Mesendoderm (in vitro differentiated cells): Measurements from ENCODE around the gene PDE6B.

Source experiments
- DNase-seq: peaks from one replicate; pipeline ENCODE4 v3.0.0; 2013
- H2AK5ac ChIP-seq: 2 replicates; pipeline ENCODE4 v1.6.1; 2013; ENCODE audit warnings: low read length, inconsistent platforms
- H2BK120ac ChIP-seq: 2 replicates; pipeline ENCODE4 v1.6.1; 2013; ENCODE audit warnings: low read depth, mild to moderate bottlenecking, low read length, moderate library complexity, mixed read lengths
- H2BK15ac ChIP-seq: replicated peaks from 2 replicates; pipeline ENCODE4 v1.6.1; 2013; ENCODE audit warnings: low read depth, mild to moderate bottlenecking, moderate library complexity
- H2BK5ac ChIP-seq: 2 replicates; pipeline ENCODE4 v1.6.1; 2013; ENCODE audit warnings: low read length, inconsistent platforms
- H3K18ac ChIP-seq: 2 replicates; pipeline ENCODE4 v1.6.1; 2013; ENCODE audit warnings: mild to moderate bottlenecking, low read length, mixed read lengths
- H3K23ac ChIP-seq: one replicate; pipeline ENCODE4 v1.6.1; 2013; ENCODE audit warnings: low read length
- H3K27ac ChIP-seq: 2 replicates; pipeline ENCODE4 v1.5.1; 2013; ENCODE audit warnings: low read depth, mild to moderate bottlenecking, inconsistent platforms, low read length, moderate library complexity
- H3K27me3 ChIP-seq: 2 replicates; pipeline ENCODE4 v1.6.1; 2013; ENCODE audit warnings: low read length, control low read depth, mild to moderate bottlenecking, inconsistent platforms; ENCODE audit not compliant: insufficient read depth, poor library complexity
- H3K36me3 ChIP-seq: 2 replicates; pipeline ENCODE4 v1.6.1; 2013; ENCODE audit warnings: low read length, inconsistent platforms; ENCODE audit not compliant: control insufficient read depth, insufficient read depth
- H3K4ac ChIP-seq: one replicate; pipeline ENCODE4 v1.6.1; 2013; ENCODE audit warnings: low read depth, mild to moderate bottlenecking, low read length, moderate library complexity
- H3K4me1 ChIP-seq: 2 replicates; pipeline ENCODE4 v1.6.1; 2013; ENCODE audit warnings: low read depth, low read length, inconsistent platforms; ENCODE audit not compliant: control insufficient read depth
- H3K4me2 ChIP-seq: 2 replicates; pipeline ENCODE4 v1.6.1; 2013; ENCODE audit warnings: low read length
- H3K4me3 ChIP-seq: 2 replicates; pipeline ENCODE4 v1.5.1; 2013; ENCODE audit warnings: mild to moderate bottlenecking, low read length
- H3K56ac ChIP-seq: one replicate; pipeline ENCODE4 v1.6.1; 2013; ENCODE audit warnings: low read length
- H3K79me1 ChIP-seq: 2 replicates; pipeline ENCODE4 v1.6.1; 2013; ENCODE audit warnings: low read length, inconsistent platforms
- H3K79me2 ChIP-seq: 2 replicates; pipeline ENCODE4 v1.6.1; 2013; ENCODE audit warnings: mild to moderate bottlenecking, low read length; ENCODE audit not compliant: control insufficient read depth, insufficient read depth
- H3K9ac ChIP-seq: 2 replicates; pipeline ENCODE4 v1.6.1; 2013; ENCODE audit warnings: low read length, inconsistent platforms
- H4K5ac ChIP-seq: one replicate; pipeline ENCODE4 v1.6.1; 2013; ENCODE audit warnings: low read length
- H4K8ac ChIP-seq: one replicate; pipeline ENCODE4 v1.6.1; 2013; ENCODE audit warnings: low read depth, mild to moderate bottlenecking, control low read depth, low read length, moderate library complexity
- WGBS: extraction: QIAGEN DNeasy Blood & Tissue Kit; methylation state at CpG from one replicate; pipeline ENCODE4 v1.1.7; 2013; ENCODE audit warnings: low lambda C conversion rate, missing lambda C conversion rate; ENCODE audit not compliant: insufficient coverage; ENCODE audit errors: extremely low coverage; 5-methylcytosine and 5-hydroxymethylcytosine counted together

The PDE6B gene

DNA sequence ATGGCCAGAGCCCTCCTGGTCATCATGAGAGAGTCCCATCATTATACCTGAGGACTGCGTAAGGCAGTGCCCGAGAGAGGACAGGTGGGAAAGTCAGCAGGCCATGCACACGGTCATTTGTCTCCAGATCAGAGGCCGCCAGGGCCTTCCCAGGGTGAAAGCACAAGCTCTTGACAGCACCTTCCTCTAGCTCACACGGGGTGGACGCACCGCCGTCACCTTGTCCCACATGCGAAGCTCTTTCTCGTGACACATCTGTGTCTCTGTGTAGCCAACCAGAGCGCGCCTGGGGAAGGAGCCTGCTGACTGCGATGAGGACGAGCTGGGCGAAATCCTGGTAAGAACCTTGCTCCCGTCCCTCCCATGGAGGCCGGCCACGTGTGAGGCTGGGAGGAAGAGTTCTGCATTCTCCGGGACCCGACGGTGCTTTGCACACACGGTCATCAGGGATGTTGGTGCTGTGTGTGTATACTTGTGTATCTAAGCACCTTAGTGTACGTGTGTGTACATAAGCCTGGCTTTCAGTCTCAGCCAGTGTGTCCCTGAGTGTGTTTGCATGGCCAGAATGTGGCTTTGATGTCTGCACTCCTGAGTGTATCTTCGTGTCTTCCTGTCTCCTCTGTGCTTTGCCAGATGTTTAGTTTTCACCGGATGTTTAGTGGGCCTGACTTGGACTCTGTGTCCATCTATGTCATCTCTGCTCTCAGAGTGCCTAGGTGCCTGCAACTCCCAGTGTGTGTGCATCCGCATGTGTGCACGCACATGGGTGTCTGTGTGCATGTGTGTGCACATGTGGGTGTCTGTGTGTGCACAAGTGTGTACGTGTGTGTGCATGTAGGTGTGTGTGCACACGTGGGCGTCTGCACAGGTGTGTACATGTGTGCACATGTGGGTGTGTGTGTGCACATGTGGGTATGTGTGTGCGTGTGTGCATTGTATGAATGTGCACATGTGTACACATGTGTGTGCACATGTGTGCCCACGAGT, 33.6 kb downstream of the PDE6B start:
- no peaks in the 10 kb centered on the region for H3K79me1 ChIP-seq
- H2AK5ac ChIP-seq = no peak overlapping the region
- H3K56ac ChIP-seq = no peak overlapping the region
- DNase-seq = no peak
- no peak overlapping the region for H3K18ac ChIP-seq
- H2BK5ac ChIP-seq = no peak overlapping the region
- H3K4me3 ChIP-seq = no peak overlapping the region
- no peaks in the 10 kb centered on the region for H3K36me3 ChIP-seq
- no peaks in the 10 kb centered on the region for H3K4me1 ChIP-seq
- no peak overlapping the region for H3K23ac ChIP-seq
- H3K4me2 ChIP-seq = no peak overlapping the region
- no peak overlapping the region for H4K8ac ChIP-seq
- no peak overlapping the region for H3K27ac ChIP-seq
- no peak overlapping the region for H2BK120ac ChIP-seq
- no peak overlapping the region for H3K4ac ChIP-seq
- no peak overlapping the region for H4K5ac ChIP-seq
- no peak overlapping the region for H2BK15ac ChIP-seq
- H3K27me3 ChIP-seq = no peaks in the 10 kb centered on the region
- H3K9ac ChIP-seq = no peak overlapping the region
- no peaks in the 10 kb centered on the region for H3K79me2 ChIP-seq
- WGBS = no CpG with 5 or more reads among the region's 32 CpGs

GRCh38 chr4:659851-660250, 34.5 kb downstream of the PDE6B start:
- no peak overlapping the region for H3K18ac ChIP-seq
- H2BK15ac ChIP-seq = no peak overlapping the region
- H3K79me2 ChIP-seq = no peaks in the 10 kb centered on the region
- no peak overlapping the region for H4K5ac ChIP-seq
- H3K36me3 ChIP-seq = no peaks in the 10 kb centered on the region
- H3K4ac ChIP-seq = no peak overlapping the region
- H3K4me1 ChIP-seq = no peaks in the 10 kb centered on the region
- H3K23ac ChIP-seq = no peak overlapping the region
- H3K79me1 ChIP-seq = no peaks in the 10 kb centered on the region
- H3K9ac ChIP-seq = no peak overlapping the region
- no peak overlapping the region for H3K56ac ChIP-seq
- H4K8ac ChIP-seq = no peak overlapping the region
- no peaks in the 10 kb centered on the region for H3K27me3 ChIP-seq
- no peak overlapping the region for H3K4me2 ChIP-seq
- WGBS = no CpG with 5 or more reads among the region's 8 CpGs
- H3K27ac ChIP-seq = no peak overlapping the region
- H2BK5ac ChIP-seq = no peak overlapping the region
- H2AK5ac ChIP-seq = no peak overlapping the region
- H2BK120ac ChIP-seq = no peak overlapping the region
- H3K4me3 ChIP-seq = no peak overlapping the region
- DNase-seq = no peak

- no peak overlapping the region for H3K4me3 ChIP-seq
These were observed 35.0 kb downstream of the PDE6B start for GRCh38 chr4:660401-660800.

GRCh38 chr4:661231-661630, 35.9 kb downstream of the PDE6B start:
- H4K8ac ChIP-seq = no peak overlapping the region
- no peaks in the 10 kb centered on the region for H3K27me3 ChIP-seq
- no peaks in the 10 kb centered on the region for H3K79me2 ChIP-seq
- H3K18ac ChIP-seq = no peak overlapping the region
- no CpG with 5 or more reads among the region's 3 CpGs for WGBS
- no peak overlapping the region for H4K5ac ChIP-seq
- no peaks in the 10 kb centered on the region for H3K4me1 ChIP-seq
- no peak overlapping the region for H2BK15ac ChIP-seq
- H3K4me2 ChIP-seq = no peak overlapping the region
- H3K36me3 ChIP-seq = no peaks in the 10 kb centered on the region
- H2AK5ac ChIP-seq = no peak overlapping the region
- H3K27ac ChIP-seq = no peak overlapping the region
- no peak overlapping the region for H3K56ac ChIP-seq
- H3K79me1 ChIP-seq = no peaks in the 10 kb centered on the region
- no peak overlapping the region for H2BK120ac ChIP-seq
- H2BK5ac ChIP-seq = no peak overlapping the region
- H3K9ac ChIP-seq = no peak overlapping the region
- H3K4ac ChIP-seq = no peak overlapping the region
- no peak overlapping the region for H3K4me3 ChIP-seq
- H3K23ac ChIP-seq = no peak overlapping the region
- no peak for DNase-seq

More at GRCh38 chr4:660401-660800, 35.0 kb downstream of the PDE6B start:
- Histone ChIP-seq H3K18ac (no peak overlapping the region), H3K79me2 (no peaks in the 10 kb centered on the region), H3K56ac (no peak overlapping the region), H4K8ac (no peak overlapping the region), H3K4ac (no peak overlapping the region), H3K36me3 (no peaks in the 10 kb centered on the region), H3K4me1 (no peaks in the 10 kb centered on the region), H3K79me1 (no peaks in the 10 kb centered on the region), H3K27me3 (no peaks in the 10 kb centered on the region), H3K9ac (no peak overlapping the region), H2BK15ac (no peak overlapping the region), H4K5ac (no peak overlapping the region), H3K27ac (no peak overlapping the region), H2AK5ac (no peak overlapping the region), H2BK5ac (no peak overlapping the region), H3K23ac (no peak overlapping the region), H3K4me2 (no peak overlapping the region), H2BK120ac (no peak overlapping the region)
- no CpG with 5 or more reads among the region's 10 CpGs for WGBS
- no peak for DNase-seq

DNA sequence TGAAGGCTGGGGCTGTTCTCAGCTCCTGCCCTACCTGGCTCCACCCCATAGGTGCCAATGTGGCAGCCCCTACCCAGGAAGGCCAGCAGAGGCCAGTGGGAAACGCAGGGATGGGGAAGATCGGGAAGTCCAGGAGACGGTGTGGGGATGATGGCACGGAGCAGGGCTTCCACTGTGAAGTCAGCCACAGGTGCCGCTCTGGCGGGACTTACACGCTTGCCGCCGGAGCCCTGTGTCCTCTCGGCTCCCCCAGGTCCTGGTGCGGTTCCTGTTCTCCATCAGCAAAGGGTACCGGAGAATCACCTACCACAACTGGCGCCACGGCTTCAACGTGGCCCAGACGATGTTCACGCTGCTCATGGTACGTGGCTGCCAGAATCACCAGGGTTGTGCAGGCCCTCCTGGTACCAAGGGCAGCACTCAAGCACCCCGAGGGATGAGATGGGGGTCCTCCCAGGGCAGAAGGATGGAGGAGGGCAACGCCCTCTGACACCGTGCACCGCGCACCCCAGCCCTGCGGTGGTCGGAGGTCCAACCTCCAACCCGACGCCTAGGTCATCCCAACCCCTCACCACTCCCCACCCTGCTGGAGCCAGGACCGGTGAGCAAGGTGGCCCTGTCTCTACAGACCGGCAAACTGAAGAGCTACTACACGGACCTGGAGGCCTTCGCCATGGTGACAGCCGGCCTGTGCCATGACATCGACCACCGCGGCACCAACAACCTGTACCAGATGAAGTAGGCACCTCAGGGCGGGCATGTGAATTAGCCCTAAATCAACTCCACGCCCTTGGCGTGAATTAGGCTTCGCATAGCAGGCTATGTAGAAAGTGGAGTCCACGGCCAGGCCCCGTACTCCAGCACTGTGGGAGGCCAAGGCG, 36.7 kb downstream of the PDE6B start:
- Histone ChIP-seq H3K4me3 (no peak overlapping the region), H3K23ac (no peak overlapping the region), H3K79me2 (no peaks in the 10 kb centered on the region), H3K9ac (no peak overlapping the region), H3K27ac (no peak overlapping the region), H3K4me1 (no peaks in the 10 kb centered on the region), H3K4me2 (no peak overlapping the region), H2BK5ac (no peak overlapping the region), H3K18ac (no peak overlapping the region), H3K36me3 (no peaks in the 10 kb centered on the region), H4K8ac (no peak overlapping the region), H3K56ac (no peak overlapping the region), H3K79me1 (no peaks in the 10 kb centered on the region), H3K4ac (no peak overlapping the region), H3K27me3 (no peaks in the 10 kb centered on the region), H2AK5ac (no peak overlapping the region), H2BK15ac (no peak overlapping the region), H4K5ac (no peak overlapping the region), H2BK120ac (no peak overlapping the region)
- no CpG with 5 or more reads among the region's 42 CpGs for WGBS
- no peak for DNase-seq
